Activated CD4-positive, alpha-beta T cell treated with anti-CD3 and anti-CD28 coated beads for 24 hours (primary cell): ENCODE results near the gene HMCN1.
"Not testable (repeated sequence)": the region's sequence is repeated elsewhere in the genome, so short reads cannot be mapped to it uniquely, and the experiment has no call there.

Experiments
- DNase-seq, 2 donors: peaks; one replicate each; pipeline ENCODE4 v3.0.0-alpha.2; 2020; ENCODE audit warnings: low read depth in 2 of 2

Gene HMCN1

DNA sequence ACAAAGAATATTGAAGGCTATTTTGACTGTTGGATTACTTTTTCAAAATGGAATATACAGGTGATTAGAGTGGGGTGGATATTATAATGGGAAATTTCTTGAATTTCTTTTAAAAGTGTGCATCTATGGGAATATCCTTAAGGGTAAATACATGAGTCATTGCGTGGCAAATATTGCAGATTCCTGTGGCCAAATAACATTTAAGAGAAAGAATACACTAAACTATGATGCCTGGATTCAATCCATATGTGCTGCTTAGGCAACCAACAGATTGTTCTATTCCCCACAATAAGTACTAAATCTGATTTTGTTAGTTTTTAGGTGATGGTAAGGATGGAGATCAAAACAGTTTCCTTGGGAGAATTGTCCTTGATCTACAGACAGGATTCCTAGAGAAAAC lies 119.5 kb downstream of the HMCN1 start:
- no peak for DNase-seq

DNA sequence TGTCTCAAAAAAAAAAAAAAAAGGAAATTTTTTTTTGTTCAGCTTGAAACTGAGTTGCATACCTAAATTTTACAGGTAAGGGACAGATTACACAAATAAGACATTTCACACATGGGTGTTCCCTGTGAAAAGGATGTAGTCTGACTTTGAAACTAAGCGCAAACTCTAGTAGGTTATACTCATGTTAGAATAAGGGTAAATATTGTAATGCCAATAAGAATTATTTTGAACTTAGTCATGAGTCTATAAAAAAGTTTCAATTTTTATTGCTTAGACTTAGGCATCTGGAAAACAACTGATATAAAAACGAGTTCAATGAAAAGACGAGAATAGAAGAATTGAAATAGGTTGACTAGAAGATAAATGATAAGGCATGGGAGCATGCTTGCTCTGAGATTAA lies 122.3 kb downstream of the HMCN1 start:
- DNase-seq, result no peak

DNA sequence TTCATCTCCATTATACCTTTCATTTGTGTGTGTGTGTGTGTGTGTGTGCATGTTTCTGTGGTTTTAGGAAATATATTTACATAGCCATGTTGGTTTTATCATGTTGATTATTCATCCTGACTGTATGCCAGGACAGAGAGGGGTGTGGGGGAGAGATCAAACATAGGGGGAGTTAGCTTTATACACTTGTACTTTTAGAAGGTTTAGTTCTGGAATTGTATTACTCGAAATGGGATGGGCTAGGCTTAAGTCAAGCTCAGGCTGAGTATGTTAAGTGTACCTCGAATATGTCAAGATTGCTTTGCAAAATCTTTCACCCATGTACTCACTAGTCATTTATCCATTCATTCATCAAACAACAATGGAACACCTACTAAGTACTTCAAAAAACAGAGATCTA lies 123.3 kb downstream of the HMCN1 start:
- no peak for DNase-seq

DNA sequence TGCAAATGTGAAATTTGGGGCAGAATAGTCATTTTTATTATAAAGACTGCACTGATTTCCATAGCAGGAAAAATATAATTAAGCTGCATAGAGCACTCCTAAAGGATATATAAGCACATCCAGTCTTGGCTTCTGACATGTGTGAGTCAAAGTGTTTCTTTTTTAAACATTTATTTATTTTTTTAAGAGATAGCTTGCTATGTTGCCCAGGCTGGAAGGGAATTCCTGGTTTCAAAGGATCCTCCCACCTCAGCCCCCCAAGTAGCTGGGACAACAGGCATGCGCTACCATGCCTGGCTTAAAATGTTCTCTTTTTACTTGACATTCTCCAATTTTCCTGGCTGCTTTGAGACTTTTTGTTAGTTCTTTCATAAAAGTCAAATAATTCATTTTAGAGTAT lies 126.1 kb downstream of the HMCN1 start:
- no peak for DNase-seq

DNA sequence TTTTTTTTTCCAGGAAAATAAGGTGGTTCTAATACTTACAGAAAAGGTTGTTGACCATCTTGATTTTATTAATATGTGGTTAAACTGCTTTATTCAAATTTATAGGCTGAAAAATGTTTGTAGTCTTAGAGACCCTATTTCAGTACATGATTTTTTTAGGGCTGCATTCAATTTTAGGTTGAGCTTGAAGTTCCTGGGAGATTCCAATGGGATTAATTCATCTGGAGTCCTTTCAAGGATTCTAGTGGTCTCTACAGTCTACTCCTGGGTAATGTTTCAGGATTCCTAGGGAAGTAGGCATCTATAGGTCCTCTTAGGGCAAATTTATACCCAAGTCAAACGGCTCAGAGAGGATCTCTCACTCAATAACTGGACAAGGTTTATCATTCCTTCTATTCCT lies 126.7 kb downstream of the HMCN1 start:
- DNase-seq, result no peak

DNA sequence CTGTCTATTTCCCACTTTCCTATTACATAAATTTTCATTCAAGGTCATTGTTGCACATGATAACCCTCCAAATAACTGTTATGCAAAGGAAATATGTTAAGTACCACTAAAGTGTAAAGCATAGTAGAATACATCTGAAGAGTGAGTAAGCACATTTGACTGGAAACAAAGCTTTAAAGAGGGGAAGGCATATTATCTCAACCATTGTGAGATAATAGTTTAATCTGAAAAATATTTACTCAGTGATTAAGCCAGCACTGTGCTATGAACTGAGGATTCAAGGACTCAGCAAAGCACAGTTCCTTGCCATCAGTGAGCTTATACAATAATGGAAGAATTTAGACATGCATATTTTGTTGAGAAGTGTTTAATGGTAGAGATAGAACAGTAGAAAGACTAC lies 127.4 kb downstream of the HMCN1 start:
- DNase-seq, result no peak

DNA sequence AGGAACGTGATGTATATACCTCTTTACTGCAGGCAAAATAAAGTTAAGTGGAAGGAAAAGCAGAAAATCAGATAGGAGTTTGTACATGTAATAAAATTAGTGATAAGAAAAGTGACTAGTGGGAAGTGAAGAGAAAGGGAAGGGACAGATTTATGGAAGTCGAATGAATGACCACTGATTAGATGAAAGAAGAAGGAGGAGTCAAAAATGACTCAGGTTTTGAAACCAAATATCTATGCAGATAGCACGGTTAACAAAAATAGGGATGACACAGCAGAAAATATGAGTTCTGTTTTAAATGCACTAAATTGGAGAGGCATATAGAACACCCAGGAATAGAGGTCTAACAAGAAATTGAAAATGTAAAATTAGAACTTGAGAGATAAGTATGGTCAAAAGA lies 128.0 kb downstream of the HMCN1 start:
- DNase-seq, result no peak

DNA sequence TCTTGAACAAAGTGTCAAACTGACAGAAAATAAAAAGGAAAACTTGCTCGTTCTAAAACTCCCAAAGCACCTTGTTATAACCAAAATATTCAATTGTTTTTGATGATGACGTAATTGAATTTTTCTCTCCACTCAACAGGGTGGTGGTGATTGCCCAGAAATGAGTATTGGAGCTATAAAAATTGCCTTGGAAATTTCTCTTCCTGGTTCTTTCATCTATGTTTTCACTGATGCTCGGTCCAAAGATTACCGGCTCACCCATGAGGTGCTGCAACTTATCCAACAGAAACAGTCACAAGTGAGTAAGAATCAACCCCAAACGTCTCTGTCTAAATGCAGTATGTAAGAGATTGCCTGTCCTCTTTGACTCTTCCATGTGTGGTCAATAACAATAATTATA lies 130.1 kb downstream of the HMCN1 start:
- DNase-seq, result no peak

DNA sequence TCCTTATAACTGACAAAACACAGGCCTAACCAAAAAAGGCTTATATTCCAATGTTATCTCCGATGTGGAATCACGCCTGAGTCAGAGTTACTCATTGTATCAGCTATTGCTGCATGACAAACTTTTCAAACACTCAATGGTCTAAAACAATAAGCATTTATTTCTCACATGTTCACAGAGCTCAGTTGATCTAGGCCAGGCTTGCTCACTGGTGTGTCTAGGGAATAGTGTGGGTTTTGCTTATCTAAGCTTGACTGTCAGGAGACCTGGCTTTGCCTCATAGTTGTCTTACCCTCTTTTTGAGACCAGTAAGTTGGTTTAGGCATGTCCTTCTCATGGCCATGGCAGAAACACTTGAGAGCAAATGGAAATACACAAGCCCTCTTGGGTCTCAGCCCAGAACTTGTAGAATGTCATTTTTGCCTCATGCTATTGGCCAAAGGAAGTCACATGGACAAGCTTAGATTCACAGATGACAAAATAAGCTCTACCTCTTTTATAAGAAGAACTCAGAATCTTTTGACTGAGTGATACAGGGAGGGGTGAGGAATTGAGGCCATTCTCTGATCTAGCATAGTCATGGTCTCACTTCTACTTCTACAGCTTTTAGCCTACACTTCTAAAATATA lies 130.8 kb downstream of the HMCN1 start:
- no peak for DNase-seq

DNA sequence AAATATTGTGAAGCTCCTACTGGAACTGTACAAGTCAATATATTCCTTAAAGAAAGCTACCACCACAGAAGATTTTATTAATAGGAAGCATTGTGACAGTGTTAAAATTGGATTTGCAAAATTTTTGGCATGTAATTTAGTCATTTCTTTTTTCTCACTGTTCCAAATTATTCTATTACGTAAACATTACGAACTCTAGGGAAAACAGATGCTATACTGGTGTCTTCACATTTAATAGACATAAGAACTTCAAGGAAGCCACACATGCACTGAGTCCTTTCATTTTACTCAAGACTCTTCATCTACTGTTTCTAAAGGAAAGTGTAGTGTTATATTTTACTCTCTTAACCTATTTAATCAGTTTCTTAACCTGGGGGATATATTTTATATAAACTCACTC lies 135.4 kb downstream of the HMCN1 start:
- no peak for DNase-seq

DNA sequence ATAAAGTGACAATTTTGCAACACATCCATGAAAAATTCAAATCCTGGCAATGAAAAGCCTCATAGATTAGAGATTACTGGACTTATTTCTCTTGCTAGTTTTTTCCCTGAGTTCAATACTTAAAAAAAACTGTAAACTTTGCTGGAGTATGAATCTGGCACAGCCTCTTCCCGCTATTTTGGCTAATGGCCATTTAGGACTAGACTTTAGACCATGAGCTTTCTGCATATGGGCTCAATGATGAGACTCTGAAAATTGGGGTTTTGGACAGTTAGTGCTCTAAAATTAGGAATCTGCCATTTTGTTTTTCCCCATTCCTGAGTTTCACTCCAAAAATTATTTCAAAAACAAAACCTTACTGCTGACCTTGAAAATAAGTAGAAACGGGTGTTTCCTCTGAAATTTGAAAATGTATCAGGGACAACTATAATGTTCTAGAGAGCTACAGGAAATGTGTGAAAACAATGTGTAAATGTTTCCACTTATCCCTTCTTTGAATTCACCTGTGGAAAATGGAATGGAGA lies 137.5 kb downstream of the HMCN1 start:
- no peak for DNase-seq

DNA sequence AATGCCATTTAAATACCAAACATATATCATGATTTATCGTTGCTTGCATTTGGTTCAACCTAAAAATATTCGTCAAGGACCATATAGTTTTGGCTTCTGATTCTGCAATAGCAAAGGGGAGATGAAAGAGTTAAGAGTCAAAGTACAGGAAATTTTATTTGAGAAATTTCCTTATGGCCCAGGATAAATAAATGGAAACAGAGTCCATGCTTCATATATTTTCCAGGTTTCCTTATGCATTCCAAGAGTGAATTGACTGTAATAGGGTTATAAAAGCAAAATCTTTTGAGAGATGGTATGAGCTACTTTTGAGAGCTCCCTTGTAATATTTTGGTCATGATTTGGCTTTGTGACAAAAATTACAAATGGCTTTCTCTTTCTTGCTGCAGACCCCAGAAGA lies 140.1 kb downstream of the HMCN1 start:
- DNase-seq, result no peak

DNA sequence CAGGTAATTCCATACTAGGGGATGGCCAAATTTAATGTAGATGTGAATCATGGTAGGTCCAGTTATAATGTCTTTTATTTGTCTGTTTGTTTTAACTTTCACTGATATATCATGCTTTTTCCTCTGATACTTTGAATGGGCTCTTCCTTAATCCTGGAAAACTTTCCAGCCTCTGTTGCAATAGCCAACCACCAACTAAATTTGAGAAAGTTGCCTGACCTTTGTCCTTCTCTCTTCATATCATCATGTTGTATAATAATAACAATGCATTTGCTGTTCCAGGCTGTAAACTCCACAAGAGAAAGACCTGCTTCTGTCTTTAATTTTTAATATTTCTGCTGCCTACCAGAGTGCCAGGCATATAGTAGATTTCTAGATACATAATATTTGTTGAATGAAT lies 146.1 kb downstream of the HMCN1 start:
- no peak for DNase-seq

DNA sequence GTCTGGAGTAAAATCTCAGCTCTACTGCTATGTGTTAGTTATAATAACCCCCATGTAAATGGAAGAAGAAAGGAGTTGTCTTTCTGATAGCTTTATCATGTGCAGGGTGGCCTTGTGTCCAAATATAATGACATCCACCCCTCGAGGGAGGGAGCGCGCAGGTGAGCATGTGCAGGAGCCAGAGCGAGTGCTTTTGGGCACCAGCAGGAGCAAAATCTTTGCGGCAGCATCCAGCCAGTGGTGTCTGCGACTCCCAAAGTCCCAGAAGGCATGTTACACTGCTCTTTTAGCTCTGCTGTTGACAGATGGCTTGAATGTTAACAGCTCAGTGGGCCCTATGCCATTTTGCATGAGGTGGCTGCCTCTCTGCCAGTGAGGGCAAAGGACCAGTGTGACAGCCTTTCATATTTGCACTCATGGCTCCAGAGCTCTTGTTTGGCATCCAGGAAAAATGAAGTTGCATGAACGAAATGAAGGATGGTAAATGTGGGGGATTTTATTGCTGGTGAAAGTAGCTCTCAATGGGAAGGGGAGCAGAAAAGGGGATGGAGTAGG lies 146.7 kb downstream of the HMCN1 start:
- DNase-seq, result no peak

DNA sequence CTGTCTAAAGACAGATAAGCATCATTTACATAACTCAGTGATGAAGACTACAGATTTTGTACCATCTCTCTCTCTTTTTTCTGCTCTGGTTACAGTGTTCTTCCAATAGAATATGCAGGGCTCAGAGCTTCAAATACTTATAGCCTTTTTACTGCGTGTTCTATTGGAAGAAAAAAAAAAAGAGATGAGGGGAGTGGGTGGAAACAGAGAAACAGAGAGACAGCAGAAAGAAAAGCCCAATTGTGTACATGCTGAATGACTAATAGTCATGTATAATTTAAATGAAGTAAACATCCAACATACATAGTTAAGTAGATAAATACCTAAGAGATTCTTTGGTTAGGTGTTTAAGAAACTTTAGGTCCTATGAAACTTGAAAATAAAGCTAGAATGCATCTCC lies 151.9 kb downstream of the HMCN1 start:
- no peak for DNase-seq

DNA sequence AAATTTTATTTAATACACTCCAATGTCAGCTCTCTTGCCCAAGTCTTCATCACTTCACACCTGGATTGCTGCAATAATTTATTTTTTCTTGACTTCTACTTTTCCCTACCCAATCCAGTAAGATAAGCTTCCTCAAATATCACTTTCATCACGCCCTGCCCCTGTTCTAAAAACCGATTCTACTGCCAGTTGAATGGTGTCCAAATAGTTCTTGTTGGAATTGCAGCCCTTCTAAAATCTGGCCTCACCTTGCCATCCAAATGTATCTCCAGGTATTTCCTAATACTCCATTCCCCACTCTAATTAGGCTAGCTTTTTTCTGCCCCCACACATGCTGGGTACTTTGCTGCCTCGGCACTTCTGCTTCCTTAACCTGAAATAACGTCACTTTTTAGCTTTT lies 152.5 kb downstream of the HMCN1 start:
- no peak for DNase-seq

DNA sequence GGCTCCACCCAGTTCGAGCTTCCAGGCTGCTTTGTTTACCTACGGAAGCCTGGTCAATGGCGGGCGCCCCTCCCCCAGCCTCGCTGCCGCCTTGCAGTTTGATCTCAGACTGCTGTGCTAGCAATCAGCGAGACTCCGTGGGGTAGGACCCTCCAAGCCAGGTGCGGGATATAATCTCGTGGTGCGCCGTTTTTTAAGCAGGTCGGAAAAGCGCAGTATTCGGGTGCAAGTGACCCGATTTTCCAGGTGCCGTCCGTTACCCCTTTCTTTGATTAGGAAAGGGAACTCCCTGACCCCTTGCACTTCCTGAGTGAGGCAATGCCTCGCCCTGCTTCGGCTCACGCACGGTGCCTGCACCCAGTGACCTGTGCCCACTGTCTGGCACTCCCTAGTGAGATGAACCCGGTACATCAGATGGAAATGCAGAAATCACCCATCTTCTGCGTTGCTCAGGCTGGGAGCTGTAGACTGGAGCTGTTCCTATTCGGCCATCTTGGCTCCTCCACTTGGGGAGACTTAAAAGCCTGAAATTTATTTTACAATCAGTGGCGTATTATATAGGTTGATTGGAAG lies 158.7 kb downstream of the HMCN1 start:
- not testable (repeated sequence) for DNase-seq

DNA sequence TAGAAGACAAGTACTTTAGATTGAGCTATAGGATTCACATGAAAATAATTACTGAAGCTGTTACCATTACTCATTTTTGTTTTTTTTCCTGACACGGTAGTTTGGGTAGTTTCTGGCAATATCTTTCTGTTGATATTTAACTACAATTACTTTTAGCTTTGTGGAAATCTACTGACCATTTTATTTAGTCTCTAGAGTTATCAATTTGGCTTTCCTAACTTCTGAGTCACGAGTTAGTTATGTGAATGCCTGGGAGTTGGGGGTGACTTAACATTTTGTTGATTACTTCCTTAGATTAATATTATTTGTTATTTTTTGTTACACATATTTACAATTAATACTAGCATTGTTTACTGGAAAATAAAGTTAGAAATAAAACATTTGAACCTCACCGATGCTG lies 160.6 kb downstream of the HMCN1 start:
- DNase-seq, result no peak

DNA sequence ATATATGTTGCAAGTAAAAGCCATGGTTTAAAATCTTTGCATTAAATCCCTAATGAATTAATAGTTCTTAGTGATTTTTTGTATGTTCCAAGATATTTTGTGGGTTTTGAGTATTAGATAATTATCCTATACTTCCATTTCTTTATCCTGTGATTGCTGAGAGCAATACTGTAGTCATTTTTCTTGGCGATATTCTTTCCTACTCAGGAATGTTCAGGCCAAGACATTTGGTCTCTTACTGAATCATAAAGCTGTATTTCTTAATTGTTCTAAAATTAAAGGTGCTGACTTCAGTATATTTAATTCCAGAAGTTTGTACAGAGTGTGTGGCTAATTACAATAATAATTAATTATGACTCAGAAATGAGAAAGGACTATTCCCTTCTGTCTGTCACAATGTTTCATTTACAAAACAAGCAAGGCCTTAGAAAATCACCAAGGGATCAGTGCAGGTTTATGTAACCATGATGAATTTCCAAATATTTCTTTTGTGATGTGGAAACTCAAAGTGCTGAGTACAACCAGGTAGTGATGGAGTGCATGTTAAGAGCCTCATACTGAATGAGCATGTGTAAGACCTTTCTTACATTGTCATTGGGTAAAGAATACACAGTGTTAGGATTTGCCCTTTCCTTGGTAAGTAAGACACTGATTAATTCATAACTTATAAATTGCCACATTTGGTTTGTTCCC lies 161.2 kb downstream of the HMCN1 start:
- no peak for DNase-seq

DNA sequence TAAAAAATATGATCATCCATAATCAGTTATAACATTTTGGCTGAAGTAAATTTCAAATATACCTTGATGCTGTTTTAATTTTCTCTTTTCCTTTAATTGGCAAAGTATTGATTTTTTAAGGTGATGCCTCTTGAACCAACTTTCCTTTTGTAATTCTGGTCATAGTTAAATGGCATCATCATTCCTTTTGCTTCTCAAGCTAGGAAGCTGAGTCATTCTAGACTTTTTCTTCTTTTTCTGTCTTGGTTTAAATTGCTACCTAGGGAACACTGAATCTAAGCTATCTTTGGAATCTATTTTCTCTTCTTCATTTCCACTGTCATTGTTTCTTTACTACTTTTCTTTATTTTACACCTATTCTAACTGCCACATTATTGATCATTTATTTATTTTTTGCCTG lies 162.7 kb downstream of the HMCN1 start:
- DNase-seq, result no peak

DNA sequence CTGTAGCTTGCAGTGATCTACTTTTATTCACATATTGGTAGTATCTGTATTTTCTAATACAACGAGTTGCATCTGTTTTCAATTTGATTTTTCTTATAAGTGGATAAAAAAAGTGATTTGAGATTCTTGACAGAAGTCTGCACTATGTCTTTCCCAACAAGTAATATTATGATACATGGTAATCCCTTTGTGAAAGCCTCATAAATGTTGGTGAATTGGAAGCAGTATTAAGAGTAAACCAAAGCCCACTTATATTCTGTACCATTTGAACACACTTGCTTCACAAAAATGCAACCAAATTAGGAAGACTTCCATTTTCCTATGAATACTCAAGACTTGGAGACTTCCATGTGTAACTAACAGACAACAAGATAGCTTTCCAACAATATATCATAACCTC lies 172.0 kb downstream of the HMCN1 start:
- no peak for DNase-seq

DNA sequence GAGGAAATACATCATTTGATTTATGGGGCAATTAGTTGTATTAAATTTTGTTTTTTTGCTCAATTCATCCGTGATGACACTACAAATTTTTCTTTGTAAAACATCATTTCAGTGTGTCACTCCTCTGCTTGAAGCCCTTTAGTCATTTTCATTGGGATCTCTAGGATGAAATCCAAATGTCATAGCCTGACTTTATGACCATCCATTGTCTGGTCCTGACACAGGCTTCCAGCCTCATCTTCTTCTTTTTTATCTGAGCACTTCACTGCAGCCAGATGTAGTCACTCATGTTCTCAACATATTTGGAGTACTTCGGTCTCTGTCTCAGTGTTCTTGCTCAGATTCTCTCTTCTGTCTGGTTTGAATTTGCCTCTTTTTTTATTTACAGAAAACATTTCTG lies 173.1 kb downstream of the HMCN1 start:
- no peak for DNase-seq

DNA sequence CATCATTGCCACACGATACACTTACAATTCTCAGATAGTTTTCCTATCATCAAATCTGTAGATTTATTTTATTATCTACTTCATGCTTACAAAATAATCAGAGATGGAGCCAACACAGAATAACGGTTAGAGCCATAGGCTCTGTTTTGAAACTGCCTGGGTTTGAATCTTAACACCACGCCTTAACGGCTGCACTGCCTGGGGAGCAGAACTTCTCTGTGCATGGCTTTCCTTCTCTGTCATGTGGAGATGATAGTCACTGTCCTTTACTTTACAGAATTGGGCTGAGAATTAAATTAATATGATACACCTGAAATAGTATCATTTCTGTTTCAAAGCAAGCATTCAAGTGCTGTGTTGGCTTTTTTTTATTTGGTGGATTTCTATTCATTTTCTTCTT lies 177.8 kb downstream of the HMCN1 start:
- DNase-seq, result no peak
